Measurements from ENCODE around the gene CTF1.
A peak's percentile ranks its signal among the peaks of the same experiment; 100 is the strongest.

The CTF1 gene

GRCh38 chr16:30922960-30923535, 26.6 kb downstream of the CTF1 start:
- no peak for TF ChIP-seq CTCF (IDR thresholded peaks at IDR 0.05; ENCODE audit: borderline replicate concordance, insufficient read depth, low read depth, low read length)
- H3K4me3 ChIP-seq (ENCODE audit: low read depth, low read length) = peak overlapping the region; percentile 64

- no peak for TF ChIP-seq CTCF (IDR thresholded peaks at IDR 0.05; ENCODE audit: borderline replicate concordance, insufficient read depth, low read depth, low read length)
- peak within 1 kb of the TSS; percentile 64 for H3K4me3 ChIP-seq (ENCODE audit: low read depth, low read length)
Observed at GRCh38 chr16:30923554-30924075, 27.2 kb downstream of the CTF1 start, which contains the start of gene FBXL19. FBXL19 (plus strand) TSS chr16:30923572; CDS start chr16:30925755, 2,183 bp downstream.

- no peak for TF ChIP-seq CTCF (IDR thresholded peaks at IDR 0.05; ENCODE audit: borderline replicate concordance, insufficient read depth, low read depth, low read length)
- peak overlapping the region; percentile 53 for H3K4me3 ChIP-seq (ENCODE audit: low read depth, low read length)
Observed at GRCh38 chr16:30924076-30924912, 27.9 kb downstream of the CTF1 start.

GRCh38 chr16:30924913-30925631, 28.7 kb downstream of the CTF1 start:
- peak overlapping the region; percentile 53 for H3K4me3 ChIP-seq (ENCODE audit: low read depth, low read length)
- no peak for TF ChIP-seq CTCF (IDR thresholded peaks at IDR 0.05; ENCODE audit: borderline replicate concordance, insufficient read depth, low read depth, low read length)

DNA sequence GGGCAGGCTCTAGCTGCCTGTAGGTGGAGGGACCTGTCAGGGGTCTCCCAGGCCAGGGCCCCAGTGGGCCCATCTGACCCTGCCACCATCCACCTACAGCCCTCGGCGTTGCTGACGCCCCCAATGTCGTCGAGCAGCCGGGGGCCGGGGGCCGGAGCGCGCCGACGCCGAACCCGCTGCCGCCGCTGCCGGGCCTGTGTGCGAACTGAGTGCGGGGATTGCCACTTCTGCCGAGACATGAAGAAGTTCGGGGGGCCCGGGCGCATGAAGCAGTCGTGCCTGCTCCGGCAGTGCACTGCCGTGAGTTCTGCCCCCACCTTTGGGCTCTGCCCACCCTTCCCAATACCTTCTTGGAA, 29.2 kb downstream of the CTF1 start:
- TF ChIP-seq CTCF (IDR thresholded peaks at IDR 0.05; ENCODE audit: borderline replicate concordance, insufficient read depth, low read depth, low read length) = no peak
- H3K4me3 ChIP-seq (ENCODE audit: low read depth, low read length) = no peak overlapping the region

DNA sequence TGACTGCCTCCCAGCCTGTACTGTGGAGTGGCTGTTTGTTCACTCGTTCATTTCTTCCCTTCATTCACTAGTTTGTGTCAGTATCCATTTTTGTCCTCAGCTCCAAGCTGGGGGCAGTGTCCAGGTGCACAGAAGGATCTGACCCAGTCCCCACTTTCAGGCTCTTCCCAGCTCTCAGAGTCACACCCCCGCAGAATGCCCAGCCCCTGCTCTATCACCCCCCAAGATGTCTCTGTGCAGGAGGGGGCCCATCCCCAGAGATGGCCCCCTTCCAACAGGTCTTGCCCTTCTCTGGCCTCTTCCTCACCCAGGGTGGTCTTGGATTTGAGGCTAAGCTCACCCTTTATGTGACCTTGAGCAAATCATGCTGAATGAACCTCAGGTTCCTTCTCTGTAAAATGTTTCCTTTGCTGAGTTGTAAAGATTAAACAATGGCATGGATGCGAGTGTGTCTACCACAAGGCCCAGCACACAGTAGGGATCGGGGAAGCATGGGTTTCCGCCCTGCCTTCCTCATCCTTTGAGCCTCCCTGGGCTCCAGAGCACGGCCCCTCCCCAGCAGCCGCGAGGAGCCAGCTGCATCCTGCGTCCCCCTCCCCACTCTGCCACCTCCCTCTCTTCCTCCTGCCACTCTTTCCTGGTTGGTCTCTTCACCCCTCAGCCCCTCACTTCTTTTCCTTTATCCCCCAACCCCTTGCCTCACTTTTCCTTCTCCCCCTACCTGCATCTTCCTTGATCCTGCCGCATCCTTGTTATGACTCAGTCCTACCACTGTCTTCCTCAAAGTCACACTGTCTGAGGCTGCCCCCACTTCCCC, 29.8 kb downstream of the CTF1 start:
- no peak for TF ChIP-seq CTCF (IDR thresholded peaks at IDR 0.05; ENCODE audit: borderline replicate concordance, insufficient read depth, low read depth, low read length)
- no peak overlapping the region for H3K4me3 ChIP-seq (ENCODE audit: low read depth, low read length)
